ENCODE data around the gene SNRNP200. TPM values are rescaled to one million over a fixed set of nuclear protein-coding genes. Genes with fewer than 3 reads are reported as not detected.

The SNRNP200 gene
- total and polyA plus RNA-seq, 4 donors: 28.1 to 75.2 (median 47.5) TPM

- Histone ChIP-seq H3K9me3 (ENCODE audit: control insufficient read depth in 4 of 4, low read length in 3 of 4) (no peaks in the 10 kb centered on the region), H3K4me1 (ENCODE audit: control insufficient read depth in 4 of 4, insufficient read depth in 4 of 4, low read length in 3 of 4) (no peaks in the 10 kb centered on the region), H3K27ac (ENCODE audit: low read depth in 1 of 2, low read length in 2 of 2) (no peak overlapping the region), H3K36me3 (ENCODE audit: control insufficient read depth in 4 of 4, insufficient read depth in 3 of 4, low read depth in 1 of 4, low read length in 3 of 4) (peaks cover 12 to 70% (median 59%) of the 10 kb centered on the region in 4 donors), H3K9ac (ENCODE audit: low read depth in 1 of 2, low read length in 2 of 2) (no peak overlapping the region), H3K27me3 (ENCODE audit: control insufficient read depth in 4 of 4, insufficient read depth in 4 of 4, low read length in 3 of 4) (no peaks in the 10 kb centered on the region), H3K4me3 (ENCODE audit: low read depth in 1 of 3, low read length in 3 of 3) (no peak overlapping the region)
- 83% methylated on average over 7 of the region's 7 CpGs for WGBS
- no peak for DNase-seq (ENCODE audit: low spot score)
- no peak for TF ChIP-seq ZBTB33 (IDR thresholded peaks at IDR 0.05)
- TF ChIP-seq ATF3 (IDR thresholded peaks at IDR 0.05): no peak
Observed at GRCh38 chr2:96274355-96275056, 30.8 kb downstream of the SNRNP200 start.

- Histone ChIP-seq H3K4me1 (ENCODE audit: control insufficient read depth in 4 of 4, insufficient read depth in 4 of 4, low read length in 3 of 4) (no peaks in the 10 kb centered on the region), H3K36me3 (ENCODE audit: control insufficient read depth in 4 of 4, insufficient read depth in 3 of 4, low read depth in 1 of 4, low read length in 3 of 4) (peaks cover 15 to 70% (median 58%) of the 10 kb centered on the region in 4 donors), H3K9me3 (ENCODE audit: control insufficient read depth in 4 of 4, low read length in 3 of 4) (no peaks in the 10 kb centered on the region), H3K4me3 (ENCODE audit: low read depth in 1 of 3, low read length in 3 of 3) (no peak overlapping the region), H3K9ac (ENCODE audit: low read depth in 1 of 2, low read length in 2 of 2) (no peak overlapping the region), H3K27me3 (ENCODE audit: control insufficient read depth in 4 of 4, insufficient read depth in 4 of 4, low read length in 3 of 4) (no peaks in the 10 kb centered on the region), H3K27ac (ENCODE audit: low read depth in 1 of 2, low read length in 2 of 2) (no peak overlapping the region)
- DNase-seq (ENCODE audit: low spot score): no peak
- TF ChIP-seq YY1 (IDR thresholded peaks at IDR 0.05): no peak
- TF ChIP-seq FOXA1 (IDR thresholded peaks at IDR 0.05): no peak
- no peak for TF ChIP-seq RXRA (IDR thresholded peaks at IDR 0.05)
- 88% methylated on average over 3 of the region's 3 CpGs for WGBS
Observed at GRCh38 chr2:96273763-96274162, 31.6 kb downstream of the SNRNP200 start.

GRCh38 chr2:96271995-96272394 is 33.4 kb downstream of the SNRNP200 start:
- H3K27me3 ChIP-seq (ENCODE audit: control insufficient read depth in 4 of 4, insufficient read depth in 4 of 4, low read length in 3 of 4): no peaks in the 10 kb centered on the region
- no peaks in the 10 kb centered on the region for H3K9me3 ChIP-seq (ENCODE audit: control insufficient read depth in 4 of 4, low read length in 3 of 4)
- H3K4me1 ChIP-seq (ENCODE audit: control insufficient read depth in 4 of 4, insufficient read depth in 4 of 4, low read length in 3 of 4): peaks cover 3 to 6% (median 6%) of the 10 kb centered on the region in 4 donors
- peaks cover 11 to 59% (median 50%) of the 10 kb centered on the region in 4 donors for H3K36me3 ChIP-seq (ENCODE audit: control insufficient read depth in 4 of 4, insufficient read depth in 3 of 4, low read depth in 1 of 4, low read length in 3 of 4)
- H3K4me3 ChIP-seq (ENCODE audit: low read depth in 1 of 3, low read length in 3 of 3): no peak overlapping the region
- no peak for TF ChIP-seq ZBTB33 (IDR thresholded peaks at IDR 0.05)
- TF ChIP-seq SP1 (IDR thresholded peaks at IDR 0.05): no peak
- peak in 1 of 2 donors; percentile 50 for TF ChIP-seq RAD21 (IDR thresholded peaks at IDR 0.05)
- WGBS: 88% methylated on average over 3 of the region's 3 CpGs
- H3K27ac ChIP-seq (ENCODE audit: low read depth in 1 of 2, low read length in 2 of 2): no peak overlapping the region
- DNase-seq (ENCODE audit: low spot score): no peak
- H3K9ac ChIP-seq (ENCODE audit: low read depth in 1 of 2, low read length in 2 of 2): no peak overlapping the region
